ENCODE measurements around the gene WIZ. TPM values are rescaled to one million over a fixed set of nuclear protein-coding genes. Genes with fewer than 3 reads are reported as not detected.

The WIZ gene
- total RNA-seq, 1 experiment from 2014 or later = 31.9 TPM

DNA sequence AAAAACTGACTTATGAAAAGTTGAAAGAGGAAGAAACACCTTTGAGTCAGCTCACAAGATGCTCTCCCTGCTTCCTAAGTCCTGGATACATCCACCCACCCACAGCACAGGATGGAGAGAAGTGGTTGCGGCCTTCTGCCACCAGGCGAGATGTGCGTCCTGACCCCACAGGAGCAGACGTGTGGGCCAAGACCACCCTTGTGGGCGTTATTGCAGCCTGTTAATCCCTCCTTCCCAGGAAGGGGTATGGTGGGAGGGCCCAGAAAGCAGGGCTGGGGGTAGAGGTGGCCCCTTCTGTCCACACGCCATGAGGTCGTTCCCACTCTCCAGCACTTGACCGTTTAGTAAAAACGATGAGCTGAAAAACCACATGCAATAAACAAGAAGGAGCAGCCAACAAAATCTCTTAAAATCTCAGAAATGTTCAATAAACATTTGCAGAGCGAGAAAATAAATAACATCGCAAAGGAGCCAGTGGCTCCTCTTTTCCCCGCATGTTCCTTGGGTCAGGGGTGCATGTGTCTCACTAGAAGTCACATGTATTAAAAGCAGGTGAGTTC lies 28.5 kb downstream of the WIZ start:
- no TSS peak for BruUV-seq (replicated peaks)
- CTCF ChIA-PET = no interaction called here

DNA sequence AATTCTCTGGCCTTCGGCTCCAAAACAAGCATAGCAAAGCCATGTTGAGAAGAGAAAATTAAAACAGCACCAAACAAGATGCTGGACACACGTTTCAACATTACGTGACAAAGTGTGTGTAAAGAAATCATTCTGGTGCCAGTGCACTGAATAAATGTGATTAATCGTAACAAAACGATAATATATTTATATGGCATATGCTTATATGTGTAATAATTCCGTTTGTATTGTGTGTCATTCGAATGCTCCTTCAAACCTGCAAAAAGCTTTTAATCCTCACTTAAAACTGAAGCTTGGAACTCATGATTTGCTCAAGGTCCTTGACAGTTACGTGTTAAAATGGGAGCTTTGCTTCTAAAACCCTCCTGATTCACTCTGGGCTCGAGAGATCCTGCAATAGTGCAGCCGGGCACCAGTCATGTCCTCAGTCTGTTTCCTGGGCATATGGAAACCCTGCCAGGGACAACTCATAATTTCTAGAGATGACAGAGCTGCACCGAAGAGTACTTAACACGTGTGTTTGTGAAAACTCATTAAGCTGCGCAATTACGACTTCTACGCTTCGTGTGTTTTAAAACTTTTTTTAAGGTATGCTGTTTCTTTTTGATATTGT lies 30.2 kb downstream of the WIZ start:
- no TSS peak for BruUV-seq (replicated peaks)
- H3K4me1 Mint-ChIP-seq (ENCODE audit: low read depth, unreplicated experiment) = peaks cover 14% of the 10 kb centered on the region
- no peaks in the 10 kb centered on the region for H3K9me3 Mint-ChIP-seq (ENCODE audit: low read depth, unreplicated experiment)
- peak overlapping the region; percentile 96 for H3K27ac Mint-ChIP-seq (ENCODE audit: unreplicated experiment)
- peaks cover 32% of the 10 kb centered on the region for H3K36me3 Mint-ChIP-seq (ENCODE audit: insufficient read depth, unreplicated experiment)
- CTCF ChIA-PET = interaction anchor here (0.6 to 2.1 kb wide), 8 partner anchors 13 to 328 kb away, joined by 3 to 35 read pairs (median 4); partner anchors contain the start of gene AKAP8
- H3K4me3 Mint-ChIP-seq (ENCODE audit: low read depth, unreplicated experiment) = peak overlapping the region; percentile 97
- no peaks in the 10 kb centered on the region for H3K27me3 Mint-ChIP-seq (ENCODE audit: unreplicated experiment)
- intact Hi-C loops (cut with micrococcal nuclease; ENCODE audit: unreplicated experiment) = loop anchor here (1.0 to 2.0 kb wide), 2 partner anchors 41 to 137 kb away; partner anchors contain the start of gene AKAP8
- no peak for DNase-seq
- TF ChIP-seq, protein P1, sequence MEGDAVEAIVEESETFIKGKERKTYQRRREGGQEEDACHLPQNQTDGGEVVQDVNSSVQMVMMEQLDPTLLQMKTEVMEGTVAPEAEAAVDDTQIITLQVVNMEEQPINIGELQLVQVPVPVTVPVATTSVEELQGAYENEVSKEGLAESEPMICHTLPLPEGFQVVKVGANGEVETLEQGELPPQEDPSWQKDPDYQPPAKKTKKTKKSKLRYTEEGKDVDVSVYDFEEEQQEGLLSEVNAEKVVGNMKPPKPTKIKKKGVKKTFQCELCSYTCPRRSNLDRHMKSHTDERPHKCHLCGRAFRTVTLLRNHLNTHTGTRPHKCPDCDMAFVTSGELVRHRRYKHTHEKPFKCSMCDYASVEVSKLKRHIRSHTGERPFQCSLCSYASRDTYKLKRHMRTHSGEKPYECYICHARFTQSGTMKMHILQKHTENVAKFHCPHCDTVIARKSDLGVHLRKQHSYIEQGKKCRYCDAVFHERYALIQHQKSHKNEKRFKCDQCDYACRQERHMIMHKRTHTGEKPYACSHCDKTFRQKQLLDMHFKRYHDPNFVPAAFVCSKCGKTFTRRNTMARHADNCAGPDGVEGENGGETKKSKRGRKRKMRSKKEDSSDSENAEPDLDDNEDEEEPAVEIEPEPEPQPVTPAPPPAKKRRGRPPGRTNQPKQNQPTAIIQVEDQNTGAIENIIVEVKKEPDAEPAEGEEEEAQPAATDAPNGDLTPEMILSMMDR (IDR thresholded peaks at IDR 0.05; ENCODE audit: unreplicated experiment) = no peak

More for the DNA sequence above, 28.5 kb downstream of the WIZ start:
- Mint-ChIP-seq H3K4me3 (ENCODE audit: low read depth, unreplicated experiment) (no peak overlapping the region), H3K27me3 (ENCODE audit: unreplicated experiment) (no peaks in the 10 kb centered on the region), H3K27ac (ENCODE audit: unreplicated experiment) (no peak overlapping the region), H3K36me3 (ENCODE audit: insufficient read depth, unreplicated experiment) (peaks cover 28% of the 10 kb centered on the region), H3K9me3 (ENCODE audit: low read depth, unreplicated experiment) (no peaks in the 10 kb centered on the region), H3K4me1 (ENCODE audit: low read depth, unreplicated experiment) (peaks cover 14% of the 10 kb centered on the region)
- intact Hi-C loops (cut with micrococcal nuclease; ENCODE audit: unreplicated experiment) = no loop called here
- no peak for DNase-seq
- TF ChIP-seq, protein P1 (IDR thresholded peaks at IDR 0.05; ENCODE audit: unreplicated experiment) = no peak

DNA sequence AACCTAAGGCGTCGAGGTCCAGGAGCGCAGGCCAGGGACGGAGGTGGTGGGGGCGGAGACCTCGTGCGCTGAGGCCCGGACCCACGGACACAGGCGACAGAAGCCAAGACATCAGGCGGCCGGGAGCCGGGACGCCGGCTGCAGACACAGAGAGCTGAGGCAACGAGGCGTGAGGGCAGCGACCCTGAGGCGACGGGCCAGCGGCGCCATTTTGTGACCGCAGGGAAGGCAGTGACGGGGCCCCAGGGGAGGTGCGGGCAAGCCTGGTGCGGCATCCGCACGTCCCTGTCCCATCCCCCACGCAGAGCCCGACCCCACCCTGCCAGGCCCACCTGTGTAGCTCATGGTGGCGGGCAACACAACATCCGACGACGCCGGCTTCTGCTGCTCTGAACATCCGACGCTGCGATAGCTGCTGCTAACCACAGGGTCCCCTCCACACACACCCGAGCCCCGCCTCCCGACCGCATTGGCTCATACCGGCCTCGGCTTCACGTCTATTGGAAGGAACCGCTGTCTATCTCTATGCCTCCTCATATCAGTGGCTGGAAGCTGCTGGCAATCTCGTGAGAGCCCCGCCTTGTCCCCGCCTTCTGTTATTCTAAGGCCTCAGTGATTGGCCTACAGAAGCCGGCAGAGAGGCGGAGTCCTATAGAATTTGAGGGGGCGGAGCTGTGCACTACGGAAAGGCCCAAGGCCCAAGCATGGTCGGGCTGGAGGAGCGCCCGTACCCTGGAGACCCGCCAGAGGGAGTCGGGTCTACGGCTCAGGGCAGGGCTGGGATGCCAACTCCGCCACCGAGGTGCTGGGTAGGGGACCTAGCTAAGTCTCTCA lies 31.0 kb downstream of the WIZ start, which contains the start of gene AKAP8L:
AKAP8L (minus strand) TSS at position 410 of the 834 bp plus-strand sequence; CDS start at position 345, 65 bp downstream.
- TF ChIP-seq, protein P1 (IDR thresholded peaks at IDR 0.05; ENCODE audit: unreplicated experiment) = peak; percentile 49
- BruUV-seq (replicated peaks) = TSS peak; percentile 43
- peak within 1 kb of the TSS; percentile 96 for H3K27ac Mint-ChIP-seq (ENCODE audit: unreplicated experiment)
- H3K4me3 Mint-ChIP-seq (ENCODE audit: low read depth, unreplicated experiment) = peak within 1 kb of the TSS; percentile 97
- DNase-seq = peak; percentile 94
- peaks cover 14% of the 10 kb centered on the region for H3K4me1 Mint-ChIP-seq (ENCODE audit: low read depth, unreplicated experiment)
- CTCF ChIA-PET = interaction anchor here (0.6 to 2.1 kb wide), 8 partner anchors 14 to 327 kb away, joined by 3 to 35 read pairs (median 3); partner anchors contain the start of gene AKAP8
- intact Hi-C loops (cut with micrococcal nuclease; ENCODE audit: unreplicated experiment) = loop anchor here (1.0 to 2.0 kb wide), 2 partner anchors 40 to 138 kb away; partner anchors contain the start of gene AKAP8
- no peaks in the 10 kb centered on the region for H3K27me3 Mint-ChIP-seq (ENCODE audit: unreplicated experiment)
- peaks cover 32% of the 10 kb centered on the region for H3K36me3 Mint-ChIP-seq (ENCODE audit: insufficient read depth, unreplicated experiment)
- H3K9me3 Mint-ChIP-seq (ENCODE audit: low read depth, unreplicated experiment) = no peaks in the 10 kb centered on the region

DNA sequence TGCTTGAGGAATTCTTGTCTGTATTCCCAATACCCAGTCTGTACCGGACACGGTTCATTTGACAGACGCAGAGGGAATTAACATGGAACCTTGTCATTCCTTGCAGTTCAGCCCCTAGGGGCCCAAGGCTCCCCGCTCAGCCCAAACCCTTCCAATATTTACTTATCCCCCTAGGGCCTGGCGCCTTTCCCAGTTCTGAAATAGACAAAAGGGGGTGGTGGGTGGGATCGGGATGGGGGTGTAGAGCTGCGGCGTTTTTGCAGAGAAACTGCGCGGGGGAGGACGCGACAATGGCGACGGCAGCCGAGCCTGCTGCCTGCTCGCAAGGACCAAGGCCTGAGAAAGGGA lies 31.6 kb downstream of the WIZ start:
- DNase-seq = no peak
- intact Hi-C loops (cut with micrococcal nuclease; ENCODE audit: unreplicated experiment) = loop anchor here (2.0 kb wide), 1 partner anchor 39 kb away; the partner anchor contains the start of gene AKAP8
- Mint-ChIP-seq H3K36me3 (ENCODE audit: insufficient read depth, unreplicated experiment) (peaks cover 27% of the 10 kb centered on the region), H3K4me1 (ENCODE audit: low read depth, unreplicated experiment) (peaks cover 14% of the 10 kb centered on the region), H3K4me3 (ENCODE audit: low read depth, unreplicated experiment) (peak overlapping the region; percentile 97), H3K27ac (ENCODE audit: unreplicated experiment) (peak overlapping the region; percentile 96), H3K9me3 (ENCODE audit: low read depth, unreplicated experiment) (no peaks in the 10 kb centered on the region), H3K27me3 (ENCODE audit: unreplicated experiment) (no peaks in the 10 kb centered on the region)
- no TSS peak for BruUV-seq (replicated peaks)
- TF ChIP-seq, protein P1 (IDR thresholded peaks at IDR 0.05; ENCODE audit: unreplicated experiment) = no peak
- CTCF ChIA-PET = interaction anchor here (0.6 to 2.1 kb wide), 2 partner anchors 137 to 196 kb away, joined by 3 to 35 read pairs; no protein-coding TSS in a partner anchor
